Measurements from ENCODE around the gene CCDC117. TPM values are rescaled to one million over a fixed set of nuclear protein-coding genes. Genes with fewer than 3 reads are reported as not detected.
A peak's percentile ranks its signal among the peaks of the same experiment; 100 is the strongest.

Gene CCDC117
- total RNA-seq, 4 donors from 2014 or later = 23.2 to 40.1 (median 30.5) TPM

GRCh38 chr22:28779833-28780232 lies 7.3 kb downstream of the CCDC117 start:
- in situ Hi-C loops (cut with MboI; ENCODE audit: low sequenced_read_pairs in 4 of 4) (no loop called here), intact Hi-C loops (cut with DNase I; ENCODE audit: low total_unique reads) (no loop called here)
- H3K9me3 ChIP-seq = no peaks in the 10 kb centered on the region
- TF ChIP-seq POLR2A (IDR thresholded peaks at IDR 0.05) = no peak
- TF ChIP-seq, protein P1, sequence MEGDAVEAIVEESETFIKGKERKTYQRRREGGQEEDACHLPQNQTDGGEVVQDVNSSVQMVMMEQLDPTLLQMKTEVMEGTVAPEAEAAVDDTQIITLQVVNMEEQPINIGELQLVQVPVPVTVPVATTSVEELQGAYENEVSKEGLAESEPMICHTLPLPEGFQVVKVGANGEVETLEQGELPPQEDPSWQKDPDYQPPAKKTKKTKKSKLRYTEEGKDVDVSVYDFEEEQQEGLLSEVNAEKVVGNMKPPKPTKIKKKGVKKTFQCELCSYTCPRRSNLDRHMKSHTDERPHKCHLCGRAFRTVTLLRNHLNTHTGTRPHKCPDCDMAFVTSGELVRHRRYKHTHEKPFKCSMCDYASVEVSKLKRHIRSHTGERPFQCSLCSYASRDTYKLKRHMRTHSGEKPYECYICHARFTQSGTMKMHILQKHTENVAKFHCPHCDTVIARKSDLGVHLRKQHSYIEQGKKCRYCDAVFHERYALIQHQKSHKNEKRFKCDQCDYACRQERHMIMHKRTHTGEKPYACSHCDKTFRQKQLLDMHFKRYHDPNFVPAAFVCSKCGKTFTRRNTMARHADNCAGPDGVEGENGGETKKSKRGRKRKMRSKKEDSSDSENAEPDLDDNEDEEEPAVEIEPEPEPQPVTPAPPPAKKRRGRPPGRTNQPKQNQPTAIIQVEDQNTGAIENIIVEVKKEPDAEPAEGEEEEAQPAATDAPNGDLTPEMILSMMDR (IDR thresholded peaks at IDR 0.05 in 4 of 5, conservative IDR thresholded peaks at IDR 0.05 in 1 of 5) = no peak
- H3K4me3 ChIP-seq = no peak overlapping the region
- ATAC-seq = no peak
- H3K27ac ChIP-seq = peak overlapping the region in 3 of 4 donors; percentile 28 to 67 (median 59)
- H3K27me3 ChIP-seq = no peaks in the 10 kb centered on the region
- DNase-seq = no peak
- peaks cover 17 to 18% of the 10 kb centered on the region in 2 donors for H3K4me1 ChIP-seq
- peaks cover 0 to 53% of the 10 kb centered on the region in 2 donors for H3K36me3 ChIP-seq

GRCh38 chr22:28780296-28780695 lies 7.8 kb downstream of the CCDC117 start:
- no peak for ATAC-seq
- Histone ChIP-seq H3K9me3 (no peaks in the 10 kb centered on the region), H3K27ac (peak overlapping the region in 1 of 4 donors; percentile 67), H3K27me3 (no peaks in the 10 kb centered on the region), H3K36me3 (peaks cover 0 to 53% of the 10 kb centered on the region in 2 donors), H3K4me3 (no peak overlapping the region), H3K4me1 (peaks cover 16 to 17% of the 10 kb centered on the region in 2 donors)
- TF ChIP-seq, protein P1 (IDR thresholded peaks at IDR 0.05 in 4 of 5, conservative IDR thresholded peaks at IDR 0.05 in 1 of 5) = no peak
- no peak for TF ChIP-seq POLR2A (IDR thresholded peaks at IDR 0.05)
- in situ Hi-C loops (cut with MboI; ENCODE audit: low sequenced_read_pairs in 4 of 4) = no loop called here
- intact Hi-C loops (cut with DNase I; ENCODE audit: low total_unique reads) = no loop called here
- no peak for DNase-seq

GRCh38 chr22:28783786-28784671 lies 11.5 kb downstream of the CCDC117 start:
- DNase-seq (no peak), ATAC-seq (no peak)
- H3K36me3 ChIP-seq = peaks cover 0 to 59% of the 10 kb centered on the region in 2 donors
- TF ChIP-seq POLR2A (IDR thresholded peaks at IDR 0.05) = no peak
- TF ChIP-seq, protein P1 (IDR thresholded peaks at IDR 0.05 in 4 of 5, conservative IDR thresholded peaks at IDR 0.05 in 1 of 5) = no peak
- H3K27ac ChIP-seq = no peak overlapping the region
- intact Hi-C loops (cut with DNase I; ENCODE audit: low total_unique reads) = no loop called here
- H3K27me3 ChIP-seq = no peaks in the 10 kb centered on the region
- in situ Hi-C loops (cut with MboI; ENCODE audit: low sequenced_read_pairs in 4 of 4) = no loop called here
- H3K9me3 ChIP-seq = no peaks in the 10 kb centered on the region
- H3K4me3 ChIP-seq = no peak overlapping the region
- peaks cover 12 to 16% of the 10 kb centered on the region in 2 donors for H3K4me1 ChIP-seq

GRCh38 chr22:28788601-28789000 lies 16.1 kb downstream of the CCDC117 start:
- ATAC-seq (no peak), DNase-seq (no peak)
- TF ChIP-seq, protein P1 (IDR thresholded peaks at IDR 0.05 in 4 of 5, conservative IDR thresholded peaks at IDR 0.05 in 1 of 5) = no peak
- TF ChIP-seq POLR2A (IDR thresholded peaks at IDR 0.05) = no peak
- intact Hi-C loops (cut with DNase I; ENCODE audit: low total_unique reads) (no loop called here), in situ Hi-C loops (cut with MboI; ENCODE audit: low sequenced_read_pairs in 4 of 4) (no loop called here)
- no peaks in the 10 kb centered on the region for H3K9me3 ChIP-seq
- H3K27me3 ChIP-seq = no peaks in the 10 kb centered on the region
- no peak overlapping the region for H3K4me3 ChIP-seq
- H3K36me3 ChIP-seq = peaks cover 0 to 46% of the 10 kb centered on the region in 2 donors
- no peak overlapping the region for H3K27ac ChIP-seq
- H3K4me1 ChIP-seq = no peaks in the 10 kb centered on the region
